Measurements from ENCODE around the gene PHGDH.
"Not testable (repeated sequence)": the region's sequence is repeated elsewhere in the genome, so short reads cannot be mapped to it uniquely, and the experiment has no call there.

Gene PHGDH

GRCh38 chr1:119762953-119763352 lies 51.2 kb downstream of the PHGDH start:
- DNase-seq (ENCODE audit: low read depth, low spot score) = no peak

GRCh38 chr1:119764220-119764619 lies 52.5 kb downstream of the PHGDH start:
- DNase-seq (ENCODE audit: low read depth, low spot score) = no peak

DNA sequence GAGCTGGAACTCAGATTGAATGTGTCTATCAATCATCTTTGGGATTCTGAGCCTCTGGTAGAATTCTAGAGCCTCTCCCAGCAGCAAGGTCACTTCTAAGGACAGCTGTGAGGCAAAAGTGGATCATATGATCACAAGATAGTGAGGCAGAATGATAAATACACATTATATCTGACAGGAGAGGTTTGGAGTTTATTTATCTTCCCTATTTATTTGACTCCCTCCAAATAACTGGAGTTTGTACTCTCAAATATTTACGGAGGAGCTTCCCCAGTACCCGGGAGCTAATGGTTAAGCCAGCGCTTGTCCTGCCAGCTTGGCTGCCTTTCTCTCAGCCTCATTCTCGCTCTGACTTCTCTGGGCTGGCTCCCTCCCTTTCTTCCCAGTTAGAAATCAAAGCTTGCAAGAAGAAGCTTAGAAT lies 54.6 kb downstream of the PHGDH start:
- no peak for DNase-seq (ENCODE audit: low read depth, low spot score)

GRCh38 chr1:119767486-119767885 lies 55.8 kb downstream of the PHGDH start:
- DNase-seq (ENCODE audit: low read depth, low spot score) = no peak

DNA sequence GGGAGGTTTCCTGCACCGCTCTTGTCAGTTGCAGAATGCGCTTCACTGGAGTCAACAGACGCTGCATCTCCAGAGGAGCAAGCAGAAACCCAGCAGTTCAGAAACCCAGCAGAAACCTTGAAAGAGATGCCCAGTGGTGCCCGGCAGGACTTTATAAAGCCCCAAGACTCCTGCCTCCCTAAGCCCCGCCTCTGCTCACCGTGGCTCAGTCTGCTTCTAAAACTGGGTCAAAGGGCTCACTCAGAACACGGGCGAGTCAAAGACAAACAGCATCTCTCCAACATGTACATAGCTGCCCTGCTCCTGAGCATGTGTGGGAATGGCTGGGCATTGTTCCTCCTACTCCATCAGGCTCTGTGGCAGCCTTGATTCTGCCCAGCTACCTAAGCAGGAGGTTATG lies 57.0 kb downstream of the PHGDH start, which contains the start of gene HMGCS2:
HMGCS2 (minus strand) TSS at position 128 of the 400 bp plus-strand sequence; CDS start at position 67, 61 bp downstream.
- no peak for DNase-seq (ENCODE audit: low read depth, low spot score)

DNA sequence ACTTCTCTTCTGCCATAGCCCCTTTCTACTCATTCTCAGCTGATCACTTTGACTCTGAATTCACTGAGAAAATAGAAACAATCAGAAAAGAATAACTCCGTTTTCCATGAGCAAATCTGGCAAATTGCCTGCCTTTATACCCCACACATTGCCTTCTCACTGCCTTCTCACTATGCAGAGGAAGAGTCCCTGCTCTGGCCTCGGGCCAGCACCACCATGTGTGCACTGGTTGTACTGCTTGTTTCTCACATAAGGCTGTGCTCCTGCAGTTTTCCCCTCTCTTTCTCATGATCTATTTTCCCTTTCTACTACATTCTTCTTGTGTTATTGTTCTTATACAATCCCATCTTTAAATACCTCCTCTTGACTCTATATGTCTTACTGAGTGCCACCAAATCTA lies 59.3 kb downstream of the PHGDH start:
- peak; percentile 15 for DNase-seq (ENCODE audit: low read depth, low spot score)

DNA sequence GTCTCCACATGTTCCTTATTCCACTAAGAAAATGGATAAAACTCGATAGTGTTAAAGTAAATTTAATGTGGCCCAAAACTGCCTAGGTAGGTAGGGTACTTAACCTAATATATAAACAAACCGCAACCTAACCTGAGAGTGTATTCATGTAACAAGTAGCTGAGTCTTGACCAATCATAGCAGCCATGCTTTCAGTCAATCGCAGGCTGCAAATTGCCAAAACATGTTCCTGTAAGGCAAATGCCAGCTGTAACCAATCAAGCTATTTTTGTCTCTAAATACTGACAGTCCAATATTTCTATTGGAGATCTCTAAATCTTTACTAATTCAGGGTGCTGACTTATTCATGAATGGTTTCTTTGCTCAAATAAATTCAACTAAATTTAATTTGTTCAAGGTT lies 60.0 kb downstream of the PHGDH start:
- DNase-seq (ENCODE audit: low read depth, low spot score) = no peak

GRCh38 chr1:119772298-119772697 lies 60.6 kb downstream of the PHGDH start:
- no peak for DNase-seq (ENCODE audit: low read depth, low spot score)

- no peak for DNase-seq (ENCODE audit: low read depth, low spot score)
These were observed 62.0 kb downstream of the PHGDH start for GRCh38 chr1:119773711-119774241.

DNA sequence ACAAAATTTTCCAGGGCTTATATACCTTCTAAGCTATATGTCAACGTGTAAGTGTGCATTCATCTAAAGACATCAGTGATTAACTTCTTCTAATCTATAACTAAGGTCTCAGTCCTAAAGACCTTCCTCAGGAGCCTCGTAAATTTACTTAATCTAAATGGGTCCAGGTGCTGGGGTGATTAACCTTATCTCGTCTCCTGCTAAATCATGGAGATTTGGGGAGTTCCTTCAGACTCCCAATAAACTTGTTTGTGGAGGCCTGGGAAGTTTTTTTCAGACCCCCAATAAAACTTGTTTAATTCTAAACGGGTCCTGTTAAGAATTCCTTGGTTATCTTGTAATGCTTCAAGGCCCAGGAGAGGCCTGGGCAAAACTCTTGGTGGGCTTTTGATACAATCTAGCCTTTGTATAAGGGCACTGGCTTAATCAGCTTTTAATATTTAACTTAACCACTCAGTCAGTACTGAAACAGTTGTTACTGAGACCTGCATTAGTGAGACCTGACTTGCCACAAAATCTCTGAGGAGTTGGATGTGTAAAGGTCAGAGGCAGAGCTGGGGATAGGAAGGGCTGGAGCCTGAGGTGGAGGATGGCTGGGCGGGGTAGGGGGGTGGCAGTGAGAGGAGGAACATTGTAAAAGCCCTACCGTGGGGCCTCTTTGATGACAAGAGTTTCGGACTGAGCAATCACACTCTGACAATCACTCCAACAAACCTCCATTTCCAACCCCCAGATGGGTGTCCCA lies 63.2 kb downstream of the PHGDH start:
- DNase-seq (ENCODE audit: low read depth, low spot score) = no peak

DNA sequence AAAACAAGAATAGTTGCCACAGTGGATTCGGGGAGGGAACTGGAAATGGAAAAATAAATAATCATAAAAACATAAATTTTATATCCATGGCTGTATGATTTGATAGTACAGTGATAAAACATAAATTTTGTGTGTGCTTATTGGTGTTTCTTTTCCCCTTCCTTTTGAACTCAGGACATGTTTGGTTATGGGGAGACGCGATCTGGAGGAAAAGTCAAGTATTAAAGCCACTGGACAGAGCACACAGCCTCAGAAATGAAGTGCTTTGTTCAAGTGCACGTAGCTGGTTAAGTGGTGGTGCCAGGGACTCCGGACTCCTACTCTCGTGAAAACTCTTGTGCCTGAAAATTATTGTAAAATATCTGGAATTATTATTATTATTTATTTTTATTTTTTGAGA lies 66.6 kb downstream of the PHGDH start:
- DNase-seq (ENCODE audit: low read depth, low spot score) = no peak

DNA sequence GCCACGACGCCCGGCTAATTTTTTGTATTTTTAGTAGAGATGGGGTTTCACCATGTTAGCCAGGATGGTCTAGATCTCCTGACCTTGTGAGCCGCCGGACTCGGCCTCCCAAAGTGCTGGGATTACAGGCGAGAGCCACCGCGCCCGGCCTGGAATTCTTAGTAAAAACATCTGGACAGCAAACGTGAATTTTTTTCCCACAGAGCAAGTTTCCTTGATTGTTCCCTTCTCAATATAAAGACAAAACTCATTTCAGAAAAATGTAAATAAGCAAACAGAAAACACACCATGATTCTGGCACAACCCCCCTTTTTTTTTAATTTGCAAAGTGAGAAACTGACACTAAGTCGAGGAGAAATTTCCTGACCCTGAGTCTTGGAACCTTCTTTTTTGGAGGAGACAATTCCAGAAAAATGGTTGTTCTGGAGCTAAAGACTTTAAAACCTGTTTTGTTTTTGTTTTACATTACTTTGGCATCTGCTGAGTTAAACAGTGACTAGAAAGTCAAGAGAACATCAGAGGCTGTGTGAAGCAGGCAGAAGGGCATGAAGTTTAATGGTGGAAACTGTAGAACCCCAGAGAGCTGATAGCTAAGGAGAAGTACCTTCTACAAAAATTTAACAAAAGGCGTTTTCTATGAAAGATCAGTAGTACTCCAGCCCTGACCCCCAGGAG lies 67.3 kb downstream of the PHGDH start:
- DNase-seq (ENCODE audit: low read depth, low spot score) = no peak

GRCh38 chr1:119779869-119780356 lies 68.2 kb downstream of the PHGDH start:
- DNase-seq (ENCODE audit: low read depth, low spot score) = no peak

DNA sequence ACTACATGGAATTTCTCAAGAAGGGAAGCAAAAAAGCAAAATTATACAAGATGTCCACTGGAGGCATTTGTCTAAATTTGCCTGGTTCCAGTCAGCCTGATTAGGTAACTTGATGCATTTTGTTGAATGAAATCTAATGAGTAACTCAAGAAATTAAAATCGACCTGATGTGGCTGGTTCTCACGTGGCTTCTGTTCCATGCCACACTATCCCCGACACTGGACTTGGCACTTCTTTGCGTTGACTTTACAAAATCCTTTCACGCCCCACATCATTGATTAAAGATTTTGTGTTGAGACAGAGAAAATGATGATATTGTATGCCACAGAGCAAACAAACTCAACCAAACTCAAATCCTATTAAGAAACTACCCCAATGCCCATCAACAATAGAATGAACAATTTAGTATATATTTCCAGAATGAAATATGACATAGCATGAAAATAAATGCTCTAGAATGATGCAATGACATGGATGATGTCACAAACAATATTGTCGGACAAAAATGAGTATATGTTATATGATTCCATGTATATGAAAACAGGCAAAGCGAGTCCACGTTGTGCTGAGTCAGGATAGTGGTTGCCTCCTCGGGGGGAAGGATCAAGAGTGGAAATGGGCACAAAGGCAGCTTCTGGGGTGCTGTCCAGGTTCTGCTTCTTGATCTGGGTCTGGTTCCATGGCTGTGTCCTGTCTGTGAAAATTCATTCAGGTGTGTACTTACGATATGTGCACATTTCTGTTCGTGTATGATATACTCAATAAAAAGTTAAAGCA lies 69.9 kb downstream of the PHGDH start:
- DNase-seq (ENCODE audit: low read depth, low spot score) = no peak

GRCh38 chr1:119782631-119783325 lies 71.0 kb downstream of the PHGDH start:
- no peak for DNase-seq (ENCODE audit: low read depth, low spot score)

DNA sequence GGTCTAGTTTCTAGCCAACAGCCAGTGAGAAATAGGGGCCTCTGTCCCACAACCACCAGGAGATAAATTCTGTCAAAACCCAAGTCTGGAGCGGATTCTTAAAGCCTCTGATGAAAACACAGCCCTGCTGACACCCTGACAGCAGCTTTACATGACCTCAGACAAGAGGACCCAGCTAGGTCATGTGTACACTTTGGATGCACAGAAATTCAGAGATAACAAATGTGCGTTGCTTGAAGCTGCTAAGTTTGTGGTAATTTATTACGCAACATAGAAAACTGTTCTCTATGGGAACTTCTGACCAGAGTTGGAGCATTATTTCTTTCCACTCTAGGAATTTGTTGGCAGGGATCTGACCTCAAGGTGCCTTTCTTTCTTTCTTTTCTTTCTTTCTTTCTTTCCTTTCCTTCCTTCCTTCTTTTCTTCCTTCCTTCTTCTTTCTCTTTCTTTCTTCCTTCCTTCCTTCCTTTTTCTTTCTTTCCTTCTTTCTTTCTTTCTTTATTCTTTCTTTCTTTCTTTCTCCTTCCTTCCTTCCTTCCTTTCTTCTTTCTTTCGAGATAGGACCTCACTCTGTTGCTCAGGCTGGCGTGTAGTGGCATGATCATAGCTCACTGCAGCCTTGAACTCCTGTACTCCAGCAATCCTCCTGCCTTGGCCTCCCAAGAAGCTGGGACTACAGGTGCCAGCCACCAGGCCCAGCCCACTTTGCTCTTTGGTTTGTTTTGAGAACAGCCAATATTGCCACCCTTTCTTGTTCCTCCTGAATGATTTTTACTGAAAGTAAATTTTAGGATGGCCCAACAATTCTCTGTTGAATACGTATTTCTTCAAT lies 71.8 kb downstream of the PHGDH start:
- DNase-seq (ENCODE audit: low read depth, low spot score) = no peak

- no peak for DNase-seq (ENCODE audit: low read depth, low spot score)
These were observed 72.6 kb downstream of the PHGDH start for GRCh38 chr1:119784191-119784781.

- DNase-seq (ENCODE audit: low read depth, low spot score) = not testable (repeated sequence)
These were observed 74.3 kb downstream of the PHGDH start for GRCh38 chr1:119786046-119786445.

DNA sequence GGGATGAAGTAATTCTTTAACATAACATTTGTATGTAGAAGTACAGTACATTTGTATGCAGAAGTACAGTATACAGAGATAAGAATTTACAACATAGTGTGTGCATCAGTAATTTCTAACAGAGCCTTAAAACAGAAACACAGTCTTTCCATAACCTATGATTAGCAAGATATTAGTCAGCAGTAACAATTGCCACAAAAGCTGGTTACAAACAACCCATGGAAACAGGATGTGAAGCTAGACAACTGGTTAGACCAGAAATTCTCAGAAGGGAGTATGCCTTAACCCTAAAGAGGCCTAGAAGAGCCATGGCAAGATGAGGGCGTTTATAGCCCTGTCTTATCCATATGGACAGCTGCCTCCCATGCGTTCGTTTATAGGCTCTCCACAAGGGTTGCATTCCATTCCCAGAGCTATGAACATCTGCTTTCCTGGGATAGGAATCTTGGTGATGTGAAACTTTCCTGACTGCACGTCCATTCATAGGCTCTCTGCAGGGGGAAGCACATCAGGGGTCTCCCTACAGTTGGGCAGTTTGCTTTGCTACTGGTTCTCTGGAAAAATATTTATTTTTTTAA lies 74.8 kb downstream of the PHGDH start:
- DNase-seq (ENCODE audit: low read depth, low spot score) = not testable (repeated sequence)

DNA sequence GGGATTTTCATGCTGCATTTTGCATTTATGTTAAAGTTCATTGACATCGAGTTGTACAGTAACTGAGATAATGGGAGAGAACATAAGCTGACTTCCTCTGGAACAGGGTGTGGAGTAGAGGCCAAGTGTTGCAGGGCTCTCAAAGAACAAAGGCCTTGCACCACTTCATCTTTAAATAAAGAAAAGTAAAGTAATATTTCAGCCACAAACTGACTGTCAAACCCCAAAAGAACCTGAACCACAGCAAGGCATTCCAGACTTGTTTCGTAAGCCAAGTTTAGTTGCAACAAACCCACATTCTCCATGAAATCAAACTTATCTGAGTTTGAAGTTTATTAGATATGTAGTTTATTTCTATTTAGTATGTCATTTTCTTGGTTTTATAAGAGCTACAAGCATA lies 76.0 kb downstream of the PHGDH start:
- no peak for DNase-seq (ENCODE audit: low read depth, low spot score)
